Fibroblast of lung (primary cell): ENCODE measurements around the gene SPON1.

Experiments
- EZH2 ChIP-seq: IDR thresholded peaks from 2 replicates; pipeline ENCODE4 v1.5.1; 2012; ENCODE audit warnings: low read length, control low read depth, mild to moderate bottlenecking; ENCODE audit errors: missing control alignments
- TF ChIP-seq, protein P1 (sequence below), 2 donors: IDR thresholded peaks in 1 of 2; conservative IDR thresholded peaks in 1 of 2; 1 replicate in 1 of 2; 2 replicates in 1 of 2; pipeline ENCODE4 v1.5.1; 2011 to 2012; ENCODE audit warnings: low read length in 2 of 2, control low read depth in 1 of 2, inconsistent platforms in 1 of 2, low read depth in 1 of 2, mild to moderate bottlenecking in 1 of 2

DNA sequence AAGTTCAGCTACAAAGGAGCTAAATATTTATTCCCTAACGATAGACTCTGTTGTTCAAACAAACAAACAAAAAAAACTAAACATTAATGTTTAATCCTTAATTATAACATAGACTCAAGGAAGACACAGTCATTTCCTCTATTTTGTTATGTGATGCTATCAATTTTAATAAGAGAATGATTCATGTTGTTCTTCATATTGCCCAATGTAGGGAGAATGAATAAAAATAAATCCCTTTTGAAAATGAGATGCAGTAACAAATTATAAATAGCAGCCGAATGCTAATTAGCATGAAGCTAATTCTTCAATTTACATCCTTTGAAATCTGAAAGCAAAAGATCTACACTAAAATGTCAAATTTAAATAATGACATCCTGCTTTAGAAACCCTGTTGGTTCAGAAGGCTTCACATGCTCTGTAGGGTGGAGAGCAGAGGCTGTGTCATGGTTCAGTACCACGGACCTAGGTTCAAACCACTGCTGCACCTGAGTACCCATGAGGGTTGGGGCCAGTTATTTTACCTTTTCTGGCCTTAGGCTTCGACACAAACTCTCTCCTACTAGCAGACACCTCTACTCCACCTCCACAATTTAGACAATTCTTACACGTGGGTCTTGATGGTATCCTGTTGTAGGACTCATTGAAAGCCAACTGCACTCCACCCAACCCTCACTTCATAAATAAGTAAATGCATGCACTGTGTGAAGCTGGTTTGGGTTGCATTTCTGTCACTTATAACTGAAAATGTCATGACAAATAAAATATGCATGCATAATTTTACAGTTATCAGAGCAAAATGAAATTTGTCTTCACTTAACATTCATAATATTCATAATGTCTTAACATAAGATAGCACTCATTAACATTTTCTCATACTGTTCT is 307.4 kb downstream of the SPON1 start:
- TF ChIP-seq, protein P1, sequence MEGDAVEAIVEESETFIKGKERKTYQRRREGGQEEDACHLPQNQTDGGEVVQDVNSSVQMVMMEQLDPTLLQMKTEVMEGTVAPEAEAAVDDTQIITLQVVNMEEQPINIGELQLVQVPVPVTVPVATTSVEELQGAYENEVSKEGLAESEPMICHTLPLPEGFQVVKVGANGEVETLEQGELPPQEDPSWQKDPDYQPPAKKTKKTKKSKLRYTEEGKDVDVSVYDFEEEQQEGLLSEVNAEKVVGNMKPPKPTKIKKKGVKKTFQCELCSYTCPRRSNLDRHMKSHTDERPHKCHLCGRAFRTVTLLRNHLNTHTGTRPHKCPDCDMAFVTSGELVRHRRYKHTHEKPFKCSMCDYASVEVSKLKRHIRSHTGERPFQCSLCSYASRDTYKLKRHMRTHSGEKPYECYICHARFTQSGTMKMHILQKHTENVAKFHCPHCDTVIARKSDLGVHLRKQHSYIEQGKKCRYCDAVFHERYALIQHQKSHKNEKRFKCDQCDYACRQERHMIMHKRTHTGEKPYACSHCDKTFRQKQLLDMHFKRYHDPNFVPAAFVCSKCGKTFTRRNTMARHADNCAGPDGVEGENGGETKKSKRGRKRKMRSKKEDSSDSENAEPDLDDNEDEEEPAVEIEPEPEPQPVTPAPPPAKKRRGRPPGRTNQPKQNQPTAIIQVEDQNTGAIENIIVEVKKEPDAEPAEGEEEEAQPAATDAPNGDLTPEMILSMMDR (conservative IDR thresholded peaks at IDR 0.05 in 1 of 2, IDR thresholded peaks at IDR 0.05 in 1 of 2; ENCODE audit: low read depth in 1 of 2, low read length in 2 of 2) = no peak
- TF ChIP-seq EZH2 = no peak
